Measurements from ENCODE around the gene HLA-DOA. TPM values are rescaled to one million over a fixed set of nuclear protein-coding genes. Genes with fewer than 3 reads are reported as not detected.

Gene HLA-DOA
- total RNA-seq, 1 donor from 2014 or later = 0.21 TPM

DNA sequence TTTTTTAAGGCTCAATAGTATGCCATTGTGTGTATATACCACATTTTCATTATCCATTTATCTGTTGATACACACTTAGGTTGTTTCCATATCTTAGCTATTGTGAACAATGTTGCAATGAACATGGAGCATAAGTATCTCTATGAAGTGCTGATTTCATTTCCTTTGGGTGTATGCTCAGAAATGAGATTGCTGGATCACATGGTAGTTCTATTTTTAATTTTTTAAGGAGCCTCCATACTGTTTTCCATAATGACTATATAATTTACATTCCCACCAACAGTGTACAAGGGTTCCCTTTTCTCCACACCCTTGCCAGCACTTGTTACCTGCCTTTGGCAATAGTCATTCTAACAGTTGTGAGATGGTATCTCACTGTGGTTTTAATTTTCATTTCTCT, 15.1 kb upstream of the HLA-DOA start:
- Mint-ChIP-seq H3K27me3 (peaks cover 13% of the 10 kb centered on the region), H3K4me1 (peaks cover 24% of the 10 kb centered on the region), H3K9me3 (no peaks in the 10 kb centered on the region), H3K4me3 (no peak overlapping the region), H3K36me3 (ENCODE audit: low read depth) (no peaks in the 10 kb centered on the region), H3K27ac (no peak overlapping the region)
- DNase-seq = peak; percentile 42
- intact Hi-C loops (cut with micrococcal nuclease) = no loop called here

- Mint-ChIP-seq H3K27me3 (peaks cover 11% of the 10 kb centered on the region), H3K4me3 (no peak overlapping the region), H3K9me3 (no peaks in the 10 kb centered on the region), H3K36me3 (ENCODE audit: low read depth) (no peaks in the 10 kb centered on the region), H3K4me1 (peaks cover 26% of the 10 kb centered on the region), H3K27ac (no peak overlapping the region)
- no peak for DNase-seq
- intact Hi-C loops (cut with micrococcal nuclease) = no loop called here
Observed at GRCh38 chr6:33023536-33023935, 14.1 kb upstream of the HLA-DOA start.

DNA sequence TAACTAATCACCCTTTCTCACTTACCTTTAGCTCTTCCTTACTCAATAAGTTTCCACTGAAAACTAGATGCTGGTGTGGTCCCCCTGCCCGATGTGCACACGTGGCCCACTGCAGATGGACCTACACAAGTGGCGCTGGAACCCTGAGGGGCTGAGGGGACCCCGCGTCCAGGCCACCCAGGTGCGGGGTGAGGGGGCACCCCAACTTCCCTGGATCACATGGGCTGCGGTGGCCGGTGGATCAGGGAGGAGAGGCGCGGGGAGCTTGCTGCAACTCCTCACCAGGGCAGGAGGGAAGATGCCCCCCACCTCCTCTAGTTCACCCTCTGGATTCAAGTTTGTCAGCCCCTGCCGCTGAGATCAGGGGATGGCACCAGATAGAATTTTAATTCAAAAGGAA, 12.5 kb upstream of the HLA-DOA start:
- intact Hi-C loops (cut with micrococcal nuclease) = no loop called here
- peak; percentile 41 for DNase-seq
- Mint-ChIP-seq H3K27me3 (peaks cover 7% of the 10 kb centered on the region), H3K4me1 (peaks cover 27% of the 10 kb centered on the region), H3K9me3 (no peaks in the 10 kb centered on the region), H3K4me3 (no peak overlapping the region), H3K36me3 (ENCODE audit: low read depth) (no peaks in the 10 kb centered on the region), H3K27ac (no peak overlapping the region)

DNA sequence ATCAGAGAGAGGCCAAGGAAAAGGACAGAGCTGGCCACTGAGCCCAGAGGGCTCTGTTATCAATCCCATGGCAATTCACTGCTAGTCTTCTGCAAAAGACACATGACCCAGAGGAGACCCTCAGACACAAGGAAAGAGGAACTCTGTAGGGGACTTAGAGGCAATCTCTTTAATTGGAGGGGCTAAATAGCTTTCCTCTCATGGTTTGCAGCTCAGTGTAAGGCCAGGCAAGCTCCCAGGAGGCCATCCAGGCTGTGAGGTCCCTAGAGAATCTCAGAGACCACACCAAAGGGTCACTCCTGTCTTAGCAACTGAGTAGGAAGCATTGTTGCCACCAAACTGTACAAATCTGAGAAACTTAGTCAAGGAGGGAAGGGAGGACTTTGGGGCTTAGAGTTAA, 10.0 kb upstream of the HLA-DOA start:
- Mint-ChIP-seq H3K4me1 (peaks cover 29% of the 10 kb centered on the region), H3K4me3 (peak overlapping the region; percentile 73), H3K36me3 (ENCODE audit: low read depth) (no peaks in the 10 kb centered on the region), H3K27me3 (peaks cover 2% of the 10 kb centered on the region), H3K27ac (peak overlapping the region; percentile 73), H3K9me3 (no peaks in the 10 kb centered on the region)
- intact Hi-C loops (cut with micrococcal nuclease) = loop anchor here (2.0 to 5.0 kb wide), 2 partner anchors 55 to 557 kb away; partner anchors contain the start of gene HLA-DPB1
- no peak for DNase-seq

- Mint-ChIP-seq H3K27me3 (peaks cover 2% of the 10 kb centered on the region), H3K4me1 (peaks cover 29% of the 10 kb centered on the region), H3K36me3 (ENCODE audit: low read depth) (no peaks in the 10 kb centered on the region), H3K27ac (peak overlapping the region; percentile 73), H3K4me3 (peak overlapping the region; percentile 73), H3K9me3 (no peaks in the 10 kb centered on the region)
- peak; percentile 88 for DNase-seq
- intact Hi-C loops (cut with micrococcal nuclease) = loop anchor here (2.0 to 5.0 kb wide), 2 partner anchors 56 to 557 kb away; partner anchors contain the start of gene HLA-DPB1
Observed at GRCh38 chr6:33018904-33019303, 9.5 kb upstream of the HLA-DOA start.

DNA sequence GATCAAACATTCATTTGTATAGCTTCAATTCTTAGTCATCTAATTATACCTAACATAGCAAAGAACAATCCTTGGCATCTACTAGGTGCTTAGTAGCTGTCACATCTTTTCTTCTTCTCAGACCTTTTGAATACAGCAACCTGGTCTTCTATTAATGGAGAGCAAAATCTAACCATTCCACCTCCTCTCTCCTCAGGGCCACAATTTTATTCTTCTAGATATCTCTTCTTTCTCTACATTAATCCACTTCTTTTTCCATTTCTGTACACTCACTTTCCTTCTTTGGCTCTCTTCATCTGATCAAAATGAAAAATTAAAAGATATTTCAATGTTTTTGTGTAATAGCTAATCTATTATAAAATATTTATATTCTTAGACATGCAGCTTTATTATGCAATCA, 9.0 kb upstream of the HLA-DOA start:
- H3K27ac Mint-ChIP-seq = peak overlapping the region; percentile 31
- peaks cover 6% of the 10 kb centered on the region for H3K27me3 Mint-ChIP-seq
- DNase-seq = no peak
- H3K4me3 Mint-ChIP-seq = peak overlapping the region; percentile 22
- H3K4me1 Mint-ChIP-seq = peaks cover 29% of the 10 kb centered on the region
- no peaks in the 10 kb centered on the region for H3K36me3 Mint-ChIP-seq (ENCODE audit: low read depth)
- intact Hi-C loops (cut with micrococcal nuclease) = loop anchor here (2.0 to 5.0 kb wide), 2 partner anchors 56 to 556 kb away; partner anchors contain the start of gene HLA-DPB1
- no peaks in the 10 kb centered on the region for H3K9me3 Mint-ChIP-seq

DNA sequence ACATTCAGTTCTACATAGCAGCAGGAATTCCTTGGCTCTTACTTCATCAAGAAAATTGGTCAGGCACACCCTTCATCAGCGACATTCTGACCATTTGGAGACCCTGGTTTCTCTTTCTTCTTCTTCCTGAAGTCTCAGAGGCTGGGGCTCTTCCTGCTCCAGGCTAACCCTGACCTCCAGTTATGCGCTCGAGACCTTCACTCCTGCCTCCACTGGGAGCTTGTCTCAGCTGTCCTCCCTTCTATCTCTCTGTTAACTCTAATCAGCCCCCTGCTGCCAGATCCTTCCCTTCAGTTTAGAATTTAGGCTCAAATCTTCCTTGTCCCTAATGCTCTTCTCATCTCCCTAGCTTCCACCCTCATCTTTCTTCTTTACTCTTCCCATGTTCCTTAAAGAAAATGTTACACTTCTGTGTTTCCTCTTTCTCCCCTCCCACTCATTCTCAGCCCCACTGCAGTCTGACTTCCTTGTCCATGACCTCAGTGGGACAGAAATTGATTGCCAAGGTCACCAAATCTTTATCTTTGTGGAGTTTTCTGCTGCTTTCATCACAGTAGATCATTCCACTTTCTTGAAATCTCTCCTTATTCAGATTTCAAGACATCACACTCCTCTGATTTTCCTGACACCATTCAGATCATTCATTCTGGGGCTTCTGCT, 8.4 kb upstream of the HLA-DOA start:
- Mint-ChIP-seq H3K27ac (no peak overlapping the region), H3K36me3 (ENCODE audit: low read depth) (no peaks in the 10 kb centered on the region), H3K27me3 (peaks cover 9% of the 10 kb centered on the region), H3K4me3 (peak overlapping the region; percentile 22), H3K4me1 (peaks cover 29% of the 10 kb centered on the region), H3K9me3 (no peaks in the 10 kb centered on the region)
- peak; percentile 51 for DNase-seq
- intact Hi-C loops (cut with micrococcal nuclease) = loop anchor here (2.0 to 5.0 kb wide), 2 partner anchors 57 to 556 kb away; partner anchors contain the start of gene HLA-DPB1

GRCh38 chr6:33017018-33017417, 7.6 kb upstream of the HLA-DOA start:
- peaks cover 11% of the 10 kb centered on the region for H3K27me3 Mint-ChIP-seq
- intact Hi-C loops (cut with micrococcal nuclease) = loop anchor here (5.0 kb wide), 1 partner anchor 555 kb away; no protein-coding TSS in a partner anchor
- no peak overlapping the region for H3K4me3 Mint-ChIP-seq
- H3K27ac Mint-ChIP-seq = no peak overlapping the region
- H3K36me3 Mint-ChIP-seq (ENCODE audit: low read depth) = no peaks in the 10 kb centered on the region
- H3K9me3 Mint-ChIP-seq = no peaks in the 10 kb centered on the region
- DNase-seq = no peak
- peaks cover 29% of the 10 kb centered on the region for H3K4me1 Mint-ChIP-seq

DNA sequence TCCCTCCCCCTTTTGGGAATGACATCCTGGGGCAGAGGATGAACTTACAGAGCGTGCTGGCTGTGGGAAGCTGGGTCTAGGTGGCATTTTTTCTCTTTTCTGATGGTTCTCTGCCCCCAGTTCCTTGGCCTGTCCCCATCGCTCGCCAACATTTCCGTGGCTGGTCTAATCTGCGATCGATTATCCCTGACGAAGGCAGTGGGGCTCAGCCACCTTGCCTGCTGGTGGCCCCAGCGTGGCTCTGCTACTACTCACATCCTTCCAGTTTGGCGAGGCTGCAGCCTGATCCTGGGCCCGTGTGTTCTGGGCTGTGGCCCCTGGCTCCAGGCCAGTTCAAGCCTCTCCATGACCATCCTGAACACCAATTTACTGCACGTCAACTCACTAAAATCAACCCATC, 6.4 kb upstream of the HLA-DOA start:
- DNase-seq = peak; percentile 51
- peaks cover 29% of the 10 kb centered on the region for H3K4me1 Mint-ChIP-seq
- intact Hi-C loops (cut with micrococcal nuclease) = loop anchor here (2.0 to 5.0 kb wide), 3 partner anchors 77 to 553 kb away; no protein-coding TSS in a partner anchor
- no peak overlapping the region for H3K27ac Mint-ChIP-seq
- no peaks in the 10 kb centered on the region for H3K36me3 Mint-ChIP-seq (ENCODE audit: low read depth)
- H3K27me3 Mint-ChIP-seq = peaks cover 18% of the 10 kb centered on the region
- H3K9me3 Mint-ChIP-seq = no peaks in the 10 kb centered on the region
- H3K4me3 Mint-ChIP-seq = no peak overlapping the region

GRCh38 chr6:33014841-33015634, 5.6 kb upstream of the HLA-DOA start:
- H3K4me3 Mint-ChIP-seq = no peak overlapping the region
- intact Hi-C loops (cut with micrococcal nuclease) = loop anchor here (1.0 to 5.0 kb wide), 5 partner anchors 67 to 553 kb away; no protein-coding TSS in a partner anchor
- DNase-seq = peak; percentile 92
- no peaks in the 10 kb centered on the region for H3K9me3 Mint-ChIP-seq
- H3K36me3 Mint-ChIP-seq (ENCODE audit: low read depth) = no peaks in the 10 kb centered on the region
- peaks cover 20% of the 10 kb centered on the region for H3K27me3 Mint-ChIP-seq
- peaks cover 25% of the 10 kb centered on the region for H3K4me1 Mint-ChIP-seq
- no peak overlapping the region for H3K27ac Mint-ChIP-seq

DNA sequence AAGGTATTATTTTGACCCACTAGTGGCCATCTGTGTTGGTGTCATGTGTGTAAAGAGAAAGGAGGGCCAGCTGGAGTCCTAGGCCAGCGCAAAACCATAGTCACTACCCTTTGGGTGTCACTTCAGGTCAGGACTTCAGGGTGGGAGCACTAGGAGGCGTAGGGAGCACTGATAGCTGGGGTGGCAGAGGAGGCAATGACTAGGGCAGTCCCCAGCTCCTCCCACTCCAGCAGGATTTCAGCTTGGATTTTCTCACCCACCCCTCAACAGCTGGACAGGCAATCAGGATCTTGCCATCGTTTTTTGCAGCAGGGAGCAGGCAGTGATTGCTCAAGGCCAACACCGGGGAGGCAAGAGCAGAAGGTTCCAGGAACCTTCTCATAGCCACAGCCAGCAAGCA, 4.2 kb upstream of the HLA-DOA start:
- intact Hi-C loops (cut with micrococcal nuclease) = loop anchor here (1.0 to 5.0 kb wide), 4 partner anchors 69 to 235 kb away; no protein-coding TSS in a partner anchor
- Mint-ChIP-seq H3K36me3 (ENCODE audit: low read depth) (no peaks in the 10 kb centered on the region), H3K4me1 (peaks cover 19% of the 10 kb centered on the region), H3K27me3 (peaks cover 26% of the 10 kb centered on the region), H3K4me3 (no peak overlapping the region), H3K27ac (no peak overlapping the region), H3K9me3 (no peaks in the 10 kb centered on the region)
- DNase-seq = peak; percentile 41

- Mint-ChIP-seq H3K4me3 (no peak overlapping the region), H3K36me3 (ENCODE audit: low read depth) (no peaks in the 10 kb centered on the region), H3K9me3 (no peaks in the 10 kb centered on the region), H3K27ac (no peak overlapping the region), H3K27me3 (peaks cover 29% of the 10 kb centered on the region), H3K4me1 (peaks cover 9% of the 10 kb centered on the region)
- intact Hi-C loops (cut with micrococcal nuclease) = loop anchor here (5.0 kb wide), 1 partner anchor 137 kb away; no protein-coding TSS in a partner anchor
- DNase-seq = peak; percentile 50
Observed at GRCh38 chr6:33010356-33010755, 965 bp upstream of the HLA-DOA start.

DNA sequence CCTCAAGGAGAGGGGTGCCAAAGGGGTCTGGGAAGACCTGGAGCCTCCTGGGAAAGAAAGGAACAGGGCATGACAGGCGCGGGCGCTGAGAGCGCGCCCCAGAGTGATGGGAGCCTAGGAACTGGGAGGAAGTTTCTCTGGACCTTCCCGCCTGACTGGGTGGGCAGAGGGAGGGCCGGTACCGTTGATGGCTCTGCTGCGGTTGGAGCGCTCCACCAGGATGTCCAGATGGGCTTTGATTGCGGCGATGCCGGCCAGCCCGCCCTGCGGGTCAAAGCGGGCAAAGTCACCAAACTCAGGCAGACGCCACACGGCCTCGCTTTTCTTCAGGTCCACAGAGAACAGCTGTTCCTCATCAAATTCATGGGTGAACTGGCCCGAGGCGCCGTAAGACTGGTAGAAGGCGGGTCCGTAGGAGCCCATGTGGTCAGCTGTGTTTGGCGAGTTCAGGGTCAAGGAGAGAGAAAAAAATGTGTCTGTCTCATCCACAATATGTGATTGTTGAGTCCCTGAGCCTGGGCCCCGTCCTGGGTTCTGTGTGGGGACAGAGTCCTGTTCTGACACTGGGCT, 1.5 kb downstream of the HLA-DOA start:
- H3K27ac Mint-ChIP-seq = no peak overlapping the region
- peaks cover 7% of the 10 kb centered on the region for H3K4me1 Mint-ChIP-seq
- no peak for DNase-seq
- H3K27me3 Mint-ChIP-seq = peaks cover 31% of the 10 kb centered on the region
- no peaks in the 10 kb centered on the region for H3K36me3 Mint-ChIP-seq (ENCODE audit: low read depth)
- no peaks in the 10 kb centered on the region for H3K9me3 Mint-ChIP-seq
- intact Hi-C loops (cut with micrococcal nuclease) = no loop called here
- no peak overlapping the region for H3K4me3 Mint-ChIP-seq

Measured in activated CD4-positive, alpha-beta T cell treated with anti-CD3 and anti-CD28 coated beads, Interleukin-2, amount 10 ng/mL, durations not matched to agents 24 days and 14 days (primary cell).